Activated T-helper 1 cell treated with anti-CD3 and anti-CD28 coated beads, Interleukin-12 subunit alpha, Interleukin-12 subunit beta, Interleukin-2, Interleukin-4 antibody, amounts not matched to agents 30 ng/mL and 10 ng/mL and 1 ng/mL, durations not matched to agents 14 hours and 24 hours and 36 hours (primary cell): Measurements from ENCODE around the gene NADSYN1. TPM values are rescaled to one million over a fixed set of nuclear protein-coding genes. Genes with fewer than 3 reads are reported as not detected.

ENCODE experiments used
- DNase-seq: peaks from one replicate; pipeline ENCODE4 v3.0.0; 2021; ENCODE audit warnings: low spot score
- H3K27ac Mint-ChIP-seq: one replicate; pipeline ENCODE4 v1.8.0; 2021; ENCODE audit warnings: mild to moderate bottlenecking, mixed read lengths
- H3K27me3 Mint-ChIP-seq: one replicate; pipeline ENCODE4 v1.8.0; 2022; ENCODE audit warnings: mild to moderate bottlenecking, moderate library complexity, mixed read lengths; ENCODE audit not compliant: insufficient read depth
- H3K36me3 Mint-ChIP-seq: one replicate; pipeline ENCODE4 v1.8.0; 2021; ENCODE audit warnings: low read depth, mixed read lengths
- H3K4me1 Mint-ChIP-seq: one replicate; pipeline ENCODE4 v1.8.0; 2021; ENCODE audit warnings: low read depth, mixed read lengths
- H3K4me3 Mint-ChIP-seq: one replicate; pipeline ENCODE4 v1.8.0; 2021; ENCODE audit warnings: mild to moderate bottlenecking, moderate library complexity, mixed read lengths
- H3K9me3 Mint-ChIP-seq: one replicate; pipeline ENCODE4 v1.8.0; 2021; ENCODE audit warnings: mixed read lengths
- intact Hi-C: fragments of 100-400 bp; cut with micrococcal nuclease; formaldehyde crosslinking; loops from one replicate; pipeline ENCODE4 v1.15.1; 2024
- total RNA-seq: library from RNA; stranded (reverse); gene quantifications from 2 replicates; pipeline ENCODE4 v1.2.3, GENCODE V29; 2022

The NADSYN1 gene
- total RNA-seq, 1 donor from 2014 or later = 96.3 TPM

DNA sequence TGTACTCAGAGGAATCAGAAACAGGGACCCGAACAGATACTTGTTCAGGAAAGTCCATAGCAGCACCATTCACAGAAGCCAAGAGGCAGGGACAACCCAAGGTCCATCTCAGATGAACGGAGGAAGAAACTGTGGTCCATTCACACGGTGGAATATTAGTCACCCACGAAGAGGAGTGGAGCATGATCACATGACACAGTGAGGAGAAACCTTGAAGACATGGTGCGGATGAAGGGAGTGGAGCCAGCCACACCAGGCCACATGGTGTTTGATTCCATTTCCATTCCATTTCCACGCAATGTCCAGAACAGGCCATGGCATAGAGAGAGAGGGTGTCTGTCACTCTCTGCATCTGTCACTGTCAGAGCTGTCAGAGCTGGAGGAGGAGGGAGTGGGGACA is 30.7 kb downstream of the NADSYN1 start:
- Mint-ChIP-seq H3K4me1 (peaks cover 15% of the 10 kb centered on the region), H3K9me3 (no peaks in the 10 kb centered on the region), H3K36me3 (peaks cover 59% of the 10 kb centered on the region), H3K27ac (no peak overlapping the region), H3K27me3 (no peaks in the 10 kb centered on the region), H3K4me3 (no peak overlapping the region)
- DNase-seq = no peak
- intact Hi-C loops = no loop called here

DNA sequence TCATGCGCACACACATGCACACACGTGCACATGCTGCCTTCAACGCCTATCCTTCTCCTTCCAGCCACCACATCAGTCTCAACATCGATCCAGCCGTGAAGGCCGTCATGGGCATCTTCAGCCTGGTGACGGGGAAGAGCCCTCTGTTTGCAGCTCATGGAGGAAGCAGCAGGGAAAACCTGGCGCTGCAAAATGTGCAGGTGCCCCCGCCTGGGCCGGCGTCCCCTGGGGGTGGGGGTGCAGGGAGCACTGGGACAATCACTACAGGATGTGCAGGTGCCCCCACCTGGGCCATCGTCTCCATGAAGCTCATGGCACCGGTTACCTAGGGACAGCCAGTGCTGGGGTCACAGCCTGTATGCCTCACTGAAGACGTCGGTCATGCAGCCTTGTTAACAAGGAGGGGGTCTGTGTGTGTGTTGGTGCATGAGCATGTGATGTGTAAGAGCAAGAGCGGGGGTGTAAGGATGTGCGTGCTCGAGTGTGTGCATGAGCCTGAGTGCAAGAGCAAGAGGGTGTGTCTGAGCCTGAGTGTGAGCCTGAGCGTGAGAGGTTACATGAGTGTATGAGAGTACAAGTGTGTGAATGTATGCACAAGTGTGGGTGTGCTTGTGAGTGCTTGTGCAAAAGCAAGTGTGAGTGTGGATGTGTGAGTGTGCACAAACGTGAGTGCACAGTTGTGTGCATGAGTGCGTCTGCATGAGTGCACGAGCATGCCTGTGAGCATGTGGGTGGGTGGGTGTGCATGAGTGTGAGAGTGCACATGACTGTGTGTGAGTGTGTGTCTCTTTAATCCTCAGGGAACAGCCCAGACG is 31.5 kb downstream of the NADSYN1 start:
- no peak for DNase-seq
- Mint-ChIP-seq H3K9me3 (no peaks in the 10 kb centered on the region), H3K27me3 (no peaks in the 10 kb centered on the region), H3K36me3 (peaks cover 61% of the 10 kb centered on the region), H3K4me3 (no peak overlapping the region), H3K4me1 (peaks cover 23% of the 10 kb centered on the region), H3K27ac (no peak overlapping the region)
- intact Hi-C loops = no loop called here

- H3K27ac Mint-ChIP-seq = no peak overlapping the region
- peaks cover 60% of the 10 kb centered on the region for H3K36me3 Mint-ChIP-seq
- no peak overlapping the region for H3K4me3 Mint-ChIP-seq
- peaks cover 28% of the 10 kb centered on the region for H3K4me1 Mint-ChIP-seq
- H3K27me3 Mint-ChIP-seq = no peaks in the 10 kb centered on the region
- intact Hi-C loops = no loop called here
- no peaks in the 10 kb centered on the region for H3K9me3 Mint-ChIP-seq
- DNase-seq = no peak
Observed at GRCh38 chr11:71485063-71485399, 32.0 kb downstream of the NADSYN1 start.

DNA sequence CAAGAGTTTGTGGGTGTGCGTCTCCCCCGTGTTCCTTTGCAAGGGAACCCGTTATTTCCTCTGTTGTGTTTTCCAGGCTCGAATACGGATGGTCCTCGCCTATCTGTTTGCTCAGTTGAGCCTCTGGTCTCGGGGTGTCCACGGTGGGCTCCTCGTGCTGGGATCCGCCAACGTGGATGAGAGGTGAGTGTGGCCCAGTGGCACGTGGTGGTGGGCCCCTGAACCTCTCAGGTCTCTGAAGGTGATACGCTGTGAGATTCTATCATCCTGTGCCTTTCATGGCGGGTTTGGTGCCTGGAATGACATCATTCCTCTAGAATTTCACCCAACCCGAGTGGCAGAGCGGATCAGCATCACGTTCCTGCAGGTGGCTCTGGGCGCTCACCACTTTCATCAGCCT is 32.5 kb downstream of the NADSYN1 start:
- H3K36me3 Mint-ChIP-seq = peaks cover 60% of the 10 kb centered on the region
- intact Hi-C loops = no loop called here
- H3K9me3 Mint-ChIP-seq = no peaks in the 10 kb centered on the region

DNA sequence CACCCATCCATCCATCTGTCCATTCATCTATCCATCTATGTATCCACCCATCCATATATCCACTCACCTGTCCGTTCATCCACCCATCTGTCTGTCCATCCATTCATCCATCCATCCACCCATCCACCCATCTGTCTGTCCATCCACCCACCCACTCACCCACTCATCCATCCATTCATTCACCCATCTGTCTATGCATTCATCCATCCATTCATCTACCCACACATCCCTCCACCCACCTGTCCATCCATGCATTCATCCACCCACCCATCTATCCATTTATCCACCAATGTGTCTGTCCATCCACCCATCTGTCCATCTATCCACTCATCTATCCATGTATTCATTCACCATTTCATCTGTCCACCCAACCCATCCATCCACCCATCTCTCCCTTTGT is 33.3 kb downstream of the NADSYN1 start:
- no peak overlapping the region for H3K4me3 Mint-ChIP-seq
- DNase-seq = no peak
- H3K36me3 Mint-ChIP-seq = peaks cover 66% of the 10 kb centered on the region
- peak overlapping the region; percentile 27 for H3K27ac Mint-ChIP-seq
- peaks cover 31% of the 10 kb centered on the region for H3K4me1 Mint-ChIP-seq
- H3K9me3 Mint-ChIP-seq = no peaks in the 10 kb centered on the region
- no peaks in the 10 kb centered on the region for H3K27me3 Mint-ChIP-seq
- intact Hi-C loops = no loop called here

More for the DNA sequence above, 32.5 kb downstream of the NADSYN1 start:
- Mint-ChIP-seq H3K27me3 (no peaks in the 10 kb centered on the region), H3K4me1 (peaks cover 31% of the 10 kb centered on the region), H3K4me3 (no peak overlapping the region), H3K27ac (no peak overlapping the region)
- DNase-seq = no peak

DNA sequence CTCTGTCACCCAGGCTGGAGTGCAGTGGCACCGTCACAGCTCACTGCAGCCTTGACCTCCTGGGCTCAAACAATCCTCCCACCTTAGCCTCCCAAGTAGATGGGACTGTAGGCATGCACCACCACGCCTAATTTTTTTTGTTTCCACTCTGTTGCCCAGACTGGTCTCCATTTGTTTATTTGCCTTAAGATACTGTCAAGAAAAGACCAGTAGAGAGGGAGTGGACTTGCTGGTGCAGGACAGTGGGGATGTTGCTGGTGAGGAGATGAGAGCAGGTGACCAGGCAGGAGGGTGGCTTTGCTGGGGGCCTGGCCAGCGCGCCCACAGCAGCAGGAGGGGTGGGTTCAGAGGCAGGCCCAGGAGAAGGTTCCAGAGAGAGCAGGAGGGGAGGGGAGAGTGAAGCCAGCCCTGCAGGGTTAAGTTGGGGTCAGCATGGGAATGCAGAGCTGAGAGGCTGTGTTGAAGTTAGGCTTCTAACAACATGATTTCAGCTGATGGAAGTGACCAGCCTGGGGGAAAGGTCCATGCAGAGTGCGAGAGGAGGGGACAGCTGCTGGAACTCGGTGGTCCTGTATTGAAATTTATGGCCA is 35.8 kb downstream of the NADSYN1 start:
- intact Hi-C loops = loop anchor here (1.0 kb wide), 2 partner anchors 35 to 39 kb away; partner anchors contain the start of gene NADSYN1
- Mint-ChIP-seq H3K4me1 (peaks cover 31% of the 10 kb centered on the region), H3K27ac (peak overlapping the region; percentile 94), H3K27me3 (no peaks in the 10 kb centered on the region), H3K9me3 (no peaks in the 10 kb centered on the region), H3K4me3 (peak overlapping the region; percentile 55), H3K36me3 (peaks cover 62% of the 10 kb centered on the region)
- no peak for DNase-seq

DNA sequence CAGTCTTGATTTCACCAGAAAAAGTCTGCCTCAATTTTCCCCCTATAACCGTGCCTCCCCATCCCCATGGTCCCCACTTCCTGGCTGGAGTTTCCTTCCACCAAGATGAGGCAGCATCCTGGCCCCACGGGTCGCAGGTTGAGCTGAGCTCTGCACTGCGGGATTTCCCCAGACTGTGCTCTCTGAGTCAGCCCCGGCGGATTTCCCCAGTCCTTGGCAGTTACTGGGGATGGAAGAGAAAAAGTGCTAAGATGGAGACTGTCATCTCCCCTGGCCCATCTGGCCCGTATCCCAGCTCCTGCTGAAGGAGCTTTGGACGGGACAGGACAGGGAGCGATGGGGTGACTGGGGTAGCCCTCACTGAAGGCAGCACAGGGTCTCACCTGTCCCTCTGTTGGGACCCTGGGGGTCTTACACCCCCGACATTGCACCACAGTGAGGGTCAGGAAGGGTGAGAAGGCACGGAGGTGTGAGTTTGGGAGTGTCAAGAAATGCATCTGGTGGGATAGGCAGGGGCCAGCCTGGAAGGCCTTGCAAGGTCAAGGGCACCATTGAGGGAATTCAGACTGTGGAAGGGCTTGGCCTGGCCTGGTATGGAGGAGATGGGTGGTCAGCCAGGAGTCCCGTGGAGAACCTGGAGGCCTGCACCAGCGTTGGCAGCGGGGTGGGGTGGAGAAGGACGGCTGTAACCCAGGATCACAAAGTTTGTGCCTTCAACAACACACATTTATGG is 36.5 kb downstream of the NADSYN1 start:
- Mint-ChIP-seq H3K27ac (peak overlapping the region; percentile 94), H3K9me3 (no peaks in the 10 kb centered on the region), H3K4me3 (peak overlapping the region; percentile 63), H3K36me3 (peaks cover 60% of the 10 kb centered on the region), H3K27me3 (no peaks in the 10 kb centered on the region), H3K4me1 (peaks cover 31% of the 10 kb centered on the region)
- peak; percentile 58 for DNase-seq
- intact Hi-C loops = loop anchor here (1.0 kb wide), 2 partner anchors 36 to 40 kb away; partner anchors contain the start of gene NADSYN1

DNA sequence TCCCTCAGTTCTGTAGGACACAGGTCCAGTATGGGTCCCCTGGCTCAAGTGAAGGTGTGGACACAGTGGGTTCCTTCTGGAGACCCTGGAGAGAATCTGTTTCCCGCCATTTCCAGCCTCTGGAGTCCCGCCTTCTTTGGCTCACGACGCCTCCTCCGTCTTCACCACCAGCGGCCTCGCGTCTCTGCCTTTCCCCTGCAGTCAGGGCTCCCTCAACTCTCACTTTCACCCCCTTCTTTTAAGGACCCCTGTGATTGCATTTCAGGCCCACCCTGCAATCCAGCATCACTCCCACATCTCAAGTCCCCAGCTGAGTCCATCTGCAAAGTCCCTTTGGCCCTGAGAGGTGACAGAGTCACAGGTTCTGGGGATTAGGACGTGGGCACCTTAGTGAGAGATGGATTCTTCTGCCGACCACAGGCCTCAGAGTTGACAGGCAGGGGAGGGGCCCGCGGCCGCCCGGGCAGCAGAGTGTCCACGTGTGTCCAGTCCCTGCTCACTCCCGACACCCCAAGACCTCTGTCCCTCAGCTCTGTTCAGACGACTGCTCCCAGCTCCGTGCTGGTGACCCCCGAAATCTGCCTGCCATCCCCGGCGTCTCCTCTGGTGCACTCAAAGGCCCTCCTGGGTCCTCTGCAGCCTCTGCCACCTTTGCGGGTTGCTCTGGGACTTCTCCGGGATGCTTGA is 37.2 kb downstream of the NADSYN1 start:
- DNase-seq = no peak
- H3K27ac Mint-ChIP-seq = peak overlapping the region; percentile 94
- peaks cover 36% of the 10 kb centered on the region for H3K4me1 Mint-ChIP-seq
- H3K36me3 Mint-ChIP-seq = peaks cover 62% of the 10 kb centered on the region
- no peak overlapping the region for H3K4me3 Mint-ChIP-seq
- intact Hi-C loops = no loop called here
- H3K27me3 Mint-ChIP-seq = no peaks in the 10 kb centered on the region
- no peaks in the 10 kb centered on the region for H3K9me3 Mint-ChIP-seq

DNA sequence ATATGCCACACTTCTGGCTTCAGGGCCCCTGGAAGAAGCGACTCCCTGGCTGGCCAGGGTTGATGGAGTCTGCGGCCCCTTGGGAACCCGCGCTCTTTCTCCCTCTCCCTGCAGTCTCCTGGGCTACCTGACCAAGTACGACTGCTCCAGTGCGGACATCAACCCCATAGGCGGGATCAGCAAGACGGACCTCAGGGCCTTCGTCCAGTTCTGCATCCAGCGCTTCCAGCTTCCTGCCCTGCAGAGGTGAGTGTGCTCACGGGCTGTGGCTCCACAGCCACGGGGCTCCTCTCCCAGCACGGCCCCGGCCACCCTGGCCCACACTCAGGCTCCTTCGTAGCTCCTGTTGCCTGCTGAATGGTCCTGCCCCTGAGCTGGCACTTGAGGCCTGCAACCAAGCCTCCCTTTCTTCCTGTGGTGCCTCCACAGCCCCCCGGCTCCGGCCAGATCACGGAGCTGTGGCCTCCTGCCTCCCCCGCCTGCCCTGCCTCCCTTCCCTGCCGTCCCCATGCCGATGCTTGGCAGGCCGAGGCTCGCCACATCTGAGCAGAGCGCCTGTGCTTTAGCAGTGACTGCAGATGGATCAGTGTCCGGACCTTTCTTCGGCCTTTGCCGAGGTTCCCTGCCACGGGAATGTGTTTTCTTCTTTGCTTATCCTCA is 37.9 kb downstream of the NADSYN1 start:
- no peak for DNase-seq
- intact Hi-C loops = no loop called here
- Mint-ChIP-seq H3K36me3 (peaks cover 62% of the 10 kb centered on the region), H3K4me1 (peaks cover 36% of the 10 kb centered on the region), H3K9me3 (no peaks in the 10 kb centered on the region), H3K27me3 (no peaks in the 10 kb centered on the region), H3K4me3 (no peak overlapping the region), H3K27ac (peak overlapping the region; percentile 78)

GRCh38 chr11:71491531-71491930 is 38.5 kb downstream of the NADSYN1 start:
- H3K4me3 Mint-ChIP-seq = no peak overlapping the region
- peak overlapping the region; percentile 54 for H3K27ac Mint-ChIP-seq
- peaks cover 57% of the 10 kb centered on the region for H3K36me3 Mint-ChIP-seq
- DNase-seq = no peak
- intact Hi-C loops = no loop called here
- H3K9me3 Mint-ChIP-seq = no peaks in the 10 kb centered on the region
- H3K27me3 Mint-ChIP-seq = no peaks in the 10 kb centered on the region
- peaks cover 36% of the 10 kb centered on the region for H3K4me1 Mint-ChIP-seq

- H3K4me3 Mint-ChIP-seq = no peak overlapping the region
- H3K27me3 Mint-ChIP-seq = no peaks in the 10 kb centered on the region
- peaks cover 36% of the 10 kb centered on the region for H3K4me1 Mint-ChIP-seq
- no peak overlapping the region for H3K27ac Mint-ChIP-seq
- intact Hi-C loops = loop anchor here (1.0 kb wide), 1 partner anchor 27 kb away; no protein-coding TSS in a partner anchor
- H3K36me3 Mint-ChIP-seq = peaks cover 59% of the 10 kb centered on the region
- DNase-seq = no peak
- H3K9me3 Mint-ChIP-seq = no peaks in the 10 kb centered on the region
Observed at GRCh38 chr11:71491940-71492339, 38.9 kb downstream of the NADSYN1 start.
